H9 (cell line): ENCODE measurements around the gene ZRANB1. TPM values are rescaled to one million over a fixed set of nuclear protein-coding genes. Genes with fewer than 3 reads are reported as not detected.
A peak's percentile ranks its signal among the peaks of the same experiment; 100 is the strongest.

ENCODE experiments used
- DNase-seq: peaks from one replicate; pipeline ENCODE4 v3.0.0-alpha.2; 2017
- H2AFZ ChIP-seq: one replicate; pipeline ENCODE4 v1.6.1; 2013; ENCODE audit warnings: mild to moderate bottlenecking, low read length, control low read depth, moderate library complexity
- H2AK5ac ChIP-seq: 2 replicates; pipeline ENCODE4 v1.6.1; 2013; ENCODE audit warnings: low read length, control low read depth, mixed read lengths; ENCODE audit not compliant: insufficient read length
- H2BK120ac ChIP-seq: one replicate; pipeline ENCODE4 v1.6.1; 2013; ENCODE audit warnings: low read depth, mild to moderate bottlenecking, low read length, control low read depth, inconsistent platforms; ENCODE audit not compliant: poor library complexity, severe bottlenecking
- H2BK12ac ChIP-seq: 2 replicates; pipeline ENCODE4 v1.6.1; 2013; ENCODE audit warnings: low read length, control low read depth, mixed read lengths, low read depth; ENCODE audit not compliant: insufficient read length
- H2BK15ac ChIP-seq: 2 replicates; pipeline ENCODE4 v1.6.1; 2013; ENCODE audit warnings: low read depth, low read length, control low read depth
- H2BK20ac ChIP-seq: one replicate; pipeline ENCODE4 v1.6.1; 2013; ENCODE audit warnings: low read depth, mild to moderate bottlenecking, low read length, control low read depth, inconsistent platforms; ENCODE audit not compliant: poor library complexity, severe bottlenecking
- H2BK5ac ChIP-seq: 2 replicates; pipeline ENCODE4 v1.6.1; 2013; ENCODE audit warnings: low read length, control low read depth, mixed read lengths; ENCODE audit not compliant: insufficient read length
- H3K14ac ChIP-seq: 2 replicates; pipeline ENCODE4 v1.6.1; 2013; ENCODE audit warnings: low read length, control low read depth; ENCODE audit not compliant: insufficient read depth
- H3K18ac ChIP-seq: 2 replicates; pipeline ENCODE4 v1.6.1; 2013; ENCODE audit warnings: low read depth, mild to moderate bottlenecking, mixed read lengths, low read length, control low read depth; ENCODE audit not compliant: insufficient read length
- H3K23ac ChIP-seq: 2 replicates; pipeline ENCODE4 v1.6.1; 2013; ENCODE audit warnings: low read length, control low read depth, mixed read lengths, low read depth; ENCODE audit not compliant: insufficient read length
- H3K23me2 ChIP-seq: 2 replicates; pipeline ENCODE4 v1.6.1; 2013; ENCODE audit warnings: low read depth, mild to moderate bottlenecking, mixed read lengths, low read length, control low read depth; ENCODE audit not compliant: insufficient read length, poor library complexity, severe bottlenecking
- H3K27ac ChIP-seq: 2 replicates; pipeline ENCODE4 v1.5.1; 2013; ENCODE audit warnings: low read length, control low read depth, mixed read lengths, low read depth; ENCODE audit not compliant: insufficient read length
- H3K27me3 ChIP-seq: 2 replicates; pipeline ENCODE4 v1.6.1; 2013; ENCODE audit warnings: low read length, control low read depth, inconsistent platforms; ENCODE audit not compliant: insufficient read depth
- H3K4ac ChIP-seq: 2 replicates; pipeline ENCODE4 v1.6.1; 2013; ENCODE audit warnings: low read depth, mild to moderate bottlenecking, control low read depth, inconsistent platforms, low read length, moderate library complexity
- H3K4me1 ChIP-seq: 2 replicates; pipeline ENCODE4 v1.6.1; 2013; ENCODE audit warnings: low read length, control low read depth, inconsistent platforms; ENCODE audit not compliant: insufficient read depth
- H3K4me2 ChIP-seq: 2 replicates; pipeline ENCODE4 v1.6.1; 2013; ENCODE audit warnings: low read length, control low read depth, mixed read lengths; ENCODE audit not compliant: insufficient read length, insufficient read depth
- H3K56ac ChIP-seq: 2 replicates; pipeline ENCODE4 v1.6.1; 2013; ENCODE audit warnings: low read depth, mild to moderate bottlenecking, mixed read lengths, low read length, control low read depth; ENCODE audit not compliant: insufficient read length
- H3K79me1 ChIP-seq: 2 replicates; pipeline ENCODE4 v1.6.1; 2013; ENCODE audit warnings: low read depth, mild to moderate bottlenecking, moderate library complexity, low read length, control low read depth, inconsistent platforms; ENCODE audit not compliant: insufficient read depth, poor library complexity, severe bottlenecking
- H3K79me2 ChIP-seq: 2 replicates; pipeline ENCODE4 v1.6.1; 2013; ENCODE audit warnings: low read length, control low read depth, inconsistent platforms; ENCODE audit not compliant: insufficient read depth
- H3K9ac ChIP-seq: 2 replicates; pipeline ENCODE4 v1.6.1; 2013; ENCODE audit warnings: low read length, control low read depth, mixed read lengths; ENCODE audit not compliant: insufficient read length; ENCODE audit errors: extremely low read depth
- H3K9me3 ChIP-seq: one replicate; pipeline ENCODE4 v1.6.1; 2013; ENCODE audit warnings: low read depth, low read length, inconsistent platforms; ENCODE audit not compliant: control insufficient read depth
- H3T11ph ChIP-seq: one replicate; pipeline ENCODE4 v1.6.1; 2013; ENCODE audit warnings: mild to moderate bottlenecking, low read length, control low read depth, inconsistent platforms
- H4K20me1 ChIP-seq: one replicate; pipeline ENCODE4 v1.6.1; 2013; ENCODE audit not compliant: control insufficient read depth, insufficient read length, insufficient read depth
- H4K5ac ChIP-seq: 2 replicates; pipeline ENCODE4 v1.6.1; 2013; ENCODE audit warnings: low read depth, mild to moderate bottlenecking, mixed read lengths, low read length, control low read depth; ENCODE audit not compliant: insufficient read length
- H4K8ac ChIP-seq: replicated peaks from 2 replicates; pipeline ENCODE4 v1.6.1; 2013; ENCODE audit warnings: low read length, control low read depth, mixed read lengths, low read depth; ENCODE audit not compliant: insufficient read length
- H4K91ac ChIP-seq: 2 replicates; pipeline ENCODE4 v1.6.1; 2013; ENCODE audit warnings: low read depth, mild to moderate bottlenecking, moderate library complexity, mixed read lengths, low read length, control low read depth; ENCODE audit not compliant: insufficient read length
- H3K27ac Mint-ChIP-seq, 3 experiments: 2 replicates in 2 of 3; 3 replicates in 1 of 3; pipeline ENCODE4 v1.8.0; 2020 to 2021; ENCODE audit warnings: mixed read lengths in 3 of 3, mild to moderate bottlenecking in 1 of 3, moderate library complexity in 1 of 3
- H3K27me3 Mint-ChIP-seq: 2 replicates; pipeline ENCODE4 v1.8.0; 2021; ENCODE audit warnings: low read depth, mild to moderate bottlenecking, moderate library complexity, mixed read lengths
- H3K36me3 Mint-ChIP-seq, 3 experiments: 2 replicates in 2 of 3; 3 replicates in 1 of 3; pipeline ENCODE4 v1.8.0; 2020 to 2021; ENCODE audit warnings: low read depth in 3 of 3, mixed read lengths in 3 of 3; ENCODE audit not compliant: insufficient read depth in 1 of 3
- H3K4me1 Mint-ChIP-seq, 2 experiments: 2 replicates each; pipeline ENCODE4 v1.8.0; 2020; ENCODE audit warnings: mixed read lengths in 2 of 2
- H3K4me3 Mint-ChIP-seq, 2 experiments: 2 replicates in 1 of 2; 3 replicates in 1 of 2; pipeline ENCODE4 v1.8.0; 2020 to 2021; ENCODE audit warnings: mild to moderate bottlenecking in 2 of 2, mixed read lengths in 2 of 2, moderate library complexity in 1 of 2
- H3K9me3 Mint-ChIP-seq, 2 experiments: 2 replicates in 1 of 2; 3 replicates in 1 of 2; pipeline ENCODE4 v1.8.0; 2020; ENCODE audit warnings: mild to moderate bottlenecking in 2 of 2, mixed read lengths in 2 of 2, moderate library complexity in 1 of 2
- WGBS: extraction: QIAGEN DNeasy Blood & Tissue Kit; methylation state at CpG from one replicate; pipeline ENCODE4 v1.1.7; 2013; ENCODE audit warnings: missing lambda C conversion rate, low lambda C conversion rate, mixed read lengths; ENCODE audit not compliant: insufficient read length; ENCODE audit errors: extremely low coverage; 5-methylcytosine and 5-hydroxymethylcytosine counted together
- total RNA-seq: library from RNA; stranded (reverse); gene quantifications from 2 replicates; pipeline ENCODE4 v1.2.1, GENCODE V29; 2021
- TF ChIP-seq, protein P1 (sequence below): fragments of 200-600 bp; sonication (generic); conservative IDR thresholded peaks from 3 replicates; pipeline ENCODE4 v1.8.0; 2021; ENCODE audit warnings: antibody characterized with exemption, mild to moderate bottlenecking

ZRANB1 gene
- total RNA-seq, 1 experiment from 2014 or later, result 17.4 TPM

DNA sequence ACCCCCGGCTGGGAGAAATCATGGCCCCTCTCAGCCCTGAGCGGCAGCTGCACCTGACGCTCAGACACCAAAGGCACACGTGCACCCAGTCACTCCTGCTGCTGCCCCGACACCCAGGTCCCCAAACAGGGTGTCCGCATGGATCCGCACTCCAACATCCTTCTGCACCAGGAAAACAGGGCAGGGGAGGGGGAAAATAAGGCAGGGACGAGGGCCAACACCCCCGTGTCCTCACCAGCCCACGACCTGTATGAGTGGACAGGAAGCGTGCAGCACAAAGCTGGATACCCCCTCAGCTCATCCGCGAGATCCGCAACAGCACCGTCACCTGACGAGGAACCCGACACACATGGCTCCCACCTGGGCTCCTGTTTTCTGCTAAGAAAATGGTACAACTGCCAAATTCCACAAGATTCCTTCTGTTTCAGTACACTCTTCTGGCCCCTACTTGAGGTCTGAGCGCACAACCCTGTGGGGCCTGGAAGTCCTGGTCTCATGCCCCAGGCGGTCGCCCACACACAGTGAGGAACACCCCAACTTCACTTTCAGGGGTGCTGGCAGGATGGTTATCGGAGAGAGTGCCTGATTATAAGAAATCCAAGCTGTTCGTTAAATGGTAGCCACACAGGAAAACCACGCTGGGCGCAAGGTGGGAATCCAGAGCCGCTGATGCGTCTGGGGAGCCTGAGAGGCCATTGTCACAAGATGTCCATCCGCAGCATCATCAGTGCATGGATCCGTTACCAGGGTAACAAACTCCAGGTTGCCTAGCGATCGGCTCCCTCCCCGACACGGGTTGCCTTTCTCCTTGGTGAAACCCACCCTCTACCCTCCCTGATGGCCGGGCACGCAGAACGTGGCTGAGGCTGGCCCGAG is 63.6 kb downstream of the ZRANB1 start:
- no peak overlapping the region for H3K9ac ChIP-seq
- H3K36me3 Mint-ChIP-seq, result peaks cover 38 to 74% (median 60%) of the 10 kb centered on the region in 3 experiments

More for the DNA sequence above, 63.6 kb downstream of the ZRANB1 start:
- Mint-ChIP-seq H3K27me3 (no peaks in the 10 kb centered on the region; the same call in 1 of the 2 replicates), H3K9me3 (no peaks in the 10 kb centered on the region; a peak in 1 of 5 replicates), H3K4me3 (no peak overlapping the region), H3K4me1 (peaks cover 26 to 36% of the 10 kb centered on the region in 2 experiments), H3K27ac (peak overlapping the region in 2 of 3 experiments; percentile 85 to 90; a peak in 3 of 7 replicates)
- H3T11ph ChIP-seq, result no peak overlapping the region
- H3K4me1 ChIP-seq, result no peaks in the 10 kb centered on the region; the same call in 1 of the 2 replicates
- no peak overlapping the region for H4K8ac ChIP-seq
- H3K23me2 ChIP-seq, result no peaks in the 10 kb centered on the region
- no peak for DNase-seq
- no peak overlapping the region for H4K91ac ChIP-seq
- no peak overlapping the region for H3K14ac ChIP-seq
- TF ChIP-seq, protein P1, sequence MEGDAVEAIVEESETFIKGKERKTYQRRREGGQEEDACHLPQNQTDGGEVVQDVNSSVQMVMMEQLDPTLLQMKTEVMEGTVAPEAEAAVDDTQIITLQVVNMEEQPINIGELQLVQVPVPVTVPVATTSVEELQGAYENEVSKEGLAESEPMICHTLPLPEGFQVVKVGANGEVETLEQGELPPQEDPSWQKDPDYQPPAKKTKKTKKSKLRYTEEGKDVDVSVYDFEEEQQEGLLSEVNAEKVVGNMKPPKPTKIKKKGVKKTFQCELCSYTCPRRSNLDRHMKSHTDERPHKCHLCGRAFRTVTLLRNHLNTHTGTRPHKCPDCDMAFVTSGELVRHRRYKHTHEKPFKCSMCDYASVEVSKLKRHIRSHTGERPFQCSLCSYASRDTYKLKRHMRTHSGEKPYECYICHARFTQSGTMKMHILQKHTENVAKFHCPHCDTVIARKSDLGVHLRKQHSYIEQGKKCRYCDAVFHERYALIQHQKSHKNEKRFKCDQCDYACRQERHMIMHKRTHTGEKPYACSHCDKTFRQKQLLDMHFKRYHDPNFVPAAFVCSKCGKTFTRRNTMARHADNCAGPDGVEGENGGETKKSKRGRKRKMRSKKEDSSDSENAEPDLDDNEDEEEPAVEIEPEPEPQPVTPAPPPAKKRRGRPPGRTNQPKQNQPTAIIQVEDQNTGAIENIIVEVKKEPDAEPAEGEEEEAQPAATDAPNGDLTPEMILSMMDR, result no peak
- H3K79me1 ChIP-seq, result peaks cover 8% of the 10 kb centered on the region
- no peaks in the 10 kb centered on the region for H3K27me3 ChIP-seq
- no peak overlapping the region for H2BK15ac ChIP-seq
- peaks cover 24% of the 10 kb centered on the region; the same call in 1 of the 2 replicates for H3K79me2 ChIP-seq
- no peak overlapping the region for H2AK5ac ChIP-seq
- no peak overlapping the region for H3K4me2 ChIP-seq
- no CpG with 5 or more reads among the region's 36 CpGs for WGBS
- H2BK12ac ChIP-seq, result no peak overlapping the region
- no peaks in the 10 kb centered on the region for H4K20me1 ChIP-seq
- no peak overlapping the region for H3K23ac ChIP-seq
- no peak overlapping the region for H3K18ac ChIP-seq
- H3K9me3 ChIP-seq, result no peaks in the 10 kb centered on the region
- H3K27ac ChIP-seq, result no peak overlapping the region
- no peak overlapping the region for H3K4ac ChIP-seq
- no peak overlapping the region for H2BK120ac ChIP-seq
- no peak overlapping the region for H3K56ac ChIP-seq
- H2BK5ac ChIP-seq, result no peak overlapping the region
- no peak overlapping the region for H2AFZ ChIP-seq
- no peak overlapping the region for H2BK20ac ChIP-seq
- no peak overlapping the region for H4K5ac ChIP-seq
